NB4 (cell line): ENCODE results near the gene A2M.

Source experiments
- DNase-seq: peaks from one replicate; pipeline ENCODE4 v3.0.0; 2010; ENCODE audit warnings: low read depth
- H3K4me3 ChIP-seq: one replicate; pipeline ENCODE4 v1.5.1; 2011; ENCODE audit warnings: mild to moderate bottlenecking, low read depth, low read length, moderate library complexity
- MYC ChIP-seq: IDR thresholded peaks from 2 replicates; pipeline ENCODE4 v1.6.1; 2011; ENCODE audit warnings: low read depth, low read length
- POLR2A ChIP-seq: IDR thresholded peaks from 2 replicates; pipeline ENCODE4 v1.6.1; 2011; ENCODE audit warnings: mild to moderate bottlenecking; ENCODE audit not compliant: insufficient read length; ENCODE audit errors: extremely low read depth
- TF ChIP-seq, protein P1 (sequence below): IDR thresholded peaks from one replicate; pipeline ENCODE4 v1.5.1; 2012; ENCODE audit warnings: low read depth, low read length
- TF ChIP-seq, protein P2 (sequence below): IDR thresholded peaks from 2 replicates; pipeline ENCODE4 v1.6.1; 2011; ENCODE audit warnings: low read depth, low read length

The A2M gene

DNA sequence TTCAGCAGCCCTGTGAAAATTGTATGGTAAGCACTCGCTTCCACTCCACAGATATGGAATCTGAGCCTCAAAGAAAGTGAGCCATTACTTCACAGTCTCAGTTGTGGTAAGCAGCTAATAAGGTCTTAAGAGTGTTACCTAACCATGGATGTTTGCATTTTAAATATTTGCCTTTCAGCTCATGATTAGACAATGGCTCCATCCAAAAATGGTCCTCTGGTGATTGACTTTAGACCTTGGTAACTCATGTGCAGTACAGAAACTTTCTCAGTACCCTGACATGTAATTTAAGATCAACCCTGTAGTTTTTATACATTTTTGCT is 1.8 kb downstream of the A2M start:
- TF ChIP-seq, protein P1, sequence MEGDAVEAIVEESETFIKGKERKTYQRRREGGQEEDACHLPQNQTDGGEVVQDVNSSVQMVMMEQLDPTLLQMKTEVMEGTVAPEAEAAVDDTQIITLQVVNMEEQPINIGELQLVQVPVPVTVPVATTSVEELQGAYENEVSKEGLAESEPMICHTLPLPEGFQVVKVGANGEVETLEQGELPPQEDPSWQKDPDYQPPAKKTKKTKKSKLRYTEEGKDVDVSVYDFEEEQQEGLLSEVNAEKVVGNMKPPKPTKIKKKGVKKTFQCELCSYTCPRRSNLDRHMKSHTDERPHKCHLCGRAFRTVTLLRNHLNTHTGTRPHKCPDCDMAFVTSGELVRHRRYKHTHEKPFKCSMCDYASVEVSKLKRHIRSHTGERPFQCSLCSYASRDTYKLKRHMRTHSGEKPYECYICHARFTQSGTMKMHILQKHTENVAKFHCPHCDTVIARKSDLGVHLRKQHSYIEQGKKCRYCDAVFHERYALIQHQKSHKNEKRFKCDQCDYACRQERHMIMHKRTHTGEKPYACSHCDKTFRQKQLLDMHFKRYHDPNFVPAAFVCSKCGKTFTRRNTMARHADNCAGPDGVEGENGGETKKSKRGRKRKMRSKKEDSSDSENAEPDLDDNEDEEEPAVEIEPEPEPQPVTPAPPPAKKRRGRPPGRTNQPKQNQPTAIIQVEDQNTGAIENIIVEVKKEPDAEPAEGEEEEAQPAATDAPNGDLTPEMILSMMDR: no peak
- TF ChIP-seq MYC (no peak), POLR2A (no peak)
- TF ChIP-seq, protein P2, sequence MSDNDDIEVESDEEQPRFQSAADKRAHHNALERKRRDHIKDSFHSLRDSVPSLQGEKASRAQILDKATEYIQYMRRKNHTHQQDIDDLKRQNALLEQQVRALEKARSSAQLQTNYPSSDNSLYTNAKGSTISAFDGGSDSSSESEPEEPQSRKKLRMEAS: no peak
- DNase-seq: no peak
- H3K4me3 ChIP-seq: no peak overlapping the region

DNA sequence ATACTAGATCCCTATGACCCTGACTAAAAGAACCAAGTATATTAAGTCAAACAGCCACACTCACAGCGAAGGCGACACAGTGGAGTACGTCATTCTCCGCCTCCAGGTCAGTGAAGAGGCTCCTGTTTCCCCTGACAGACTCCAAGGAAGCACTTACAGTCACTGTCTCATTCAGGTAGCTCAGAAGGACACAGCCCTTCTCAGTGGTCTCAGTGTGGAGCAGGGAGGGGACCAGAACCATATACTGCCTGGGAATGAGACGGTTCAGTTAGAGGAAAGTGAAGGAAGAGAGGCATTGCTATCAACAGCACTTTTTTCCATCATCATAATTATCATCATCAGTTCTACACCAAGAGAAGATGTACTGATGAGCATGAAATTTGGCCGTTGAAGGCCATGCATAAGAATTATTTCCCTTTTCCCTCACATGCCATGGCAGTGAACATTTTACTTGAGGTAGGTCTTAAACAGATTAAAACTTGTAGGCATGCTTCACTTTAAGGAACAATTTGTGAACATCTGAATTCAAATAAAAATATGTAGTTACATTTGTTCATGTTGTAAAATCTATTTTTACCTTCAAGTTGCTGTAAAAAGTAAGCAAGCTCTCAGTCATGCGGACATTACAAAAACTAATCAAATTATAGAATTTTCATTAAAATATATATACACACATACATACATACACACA is 2.3 kb downstream of the A2M start:
- no peak overlapping the region for H3K4me3 ChIP-seq
- DNase-seq: no peak
- TF ChIP-seq, protein P1: no peak
- TF ChIP-seq, protein P2: no peak
- TF ChIP-seq POLR2A: no peak
- no peak for TF ChIP-seq MYC

DNA sequence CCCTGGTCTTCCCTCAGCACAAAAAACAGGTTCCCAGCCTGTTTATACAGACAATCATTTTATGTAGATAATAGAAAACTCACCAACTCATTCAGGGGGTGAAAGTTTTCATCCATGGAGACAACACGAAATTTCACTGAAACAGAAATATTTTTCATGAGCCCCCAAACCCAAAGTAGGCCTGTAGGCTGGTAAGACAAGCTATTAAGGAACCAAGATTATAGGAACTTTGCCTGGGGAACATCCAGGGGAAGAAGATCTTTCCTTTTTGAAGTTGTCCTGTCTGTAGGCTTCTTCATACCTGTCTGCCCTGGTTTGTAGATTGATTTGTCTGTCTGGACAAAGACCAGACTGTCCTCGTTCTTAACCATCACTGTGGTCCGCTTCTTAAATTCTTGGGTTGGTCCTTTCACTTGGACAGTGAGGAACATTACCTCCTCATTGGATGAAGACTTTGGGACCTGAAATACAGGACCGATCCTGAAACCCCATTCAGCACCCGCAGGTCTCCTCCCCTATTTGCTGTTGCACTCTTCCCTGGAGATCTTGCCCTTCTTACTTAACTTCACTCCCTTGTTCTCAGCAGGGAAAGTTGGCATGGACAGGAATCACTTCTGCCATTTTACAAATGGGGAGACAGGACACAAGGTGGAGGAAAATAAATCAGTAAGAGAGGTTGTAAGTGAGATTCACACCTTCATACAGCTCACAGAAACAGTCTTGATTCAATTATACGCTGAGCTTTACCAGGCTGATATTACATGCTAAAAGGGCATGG is 3.5 kb downstream of the A2M start:
- TF ChIP-seq MYC: no peak
- TF ChIP-seq, protein P2: no peak
- TF ChIP-seq, protein P1: no peak
- DNase-seq: no peak
- no peak overlapping the region for H3K4me3 ChIP-seq

DNA sequence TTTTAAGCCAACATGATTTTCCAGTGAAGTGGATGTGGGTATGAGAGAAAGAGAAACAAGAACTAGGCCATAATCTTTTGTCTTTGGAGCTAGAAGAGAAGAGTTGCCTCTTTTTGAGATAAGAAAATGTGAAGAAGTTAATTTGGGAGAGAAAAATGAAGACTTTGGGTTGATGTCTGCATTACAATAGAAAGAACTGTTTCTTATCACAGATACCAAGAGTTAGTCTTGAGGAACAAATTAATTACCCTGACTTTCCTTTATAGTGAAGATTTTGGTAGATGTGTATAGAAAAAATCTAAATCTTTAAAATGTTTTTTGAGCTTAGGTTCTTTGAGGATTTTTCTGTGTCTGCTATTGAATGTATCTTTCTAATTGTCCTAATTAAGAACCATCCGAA is 4.2 kb downstream of the A2M start:
- no peak for DNase-seq
- no peak overlapping the region for H3K4me3 ChIP-seq
- no peak for TF ChIP-seq MYC
- TF ChIP-seq, protein P2: no peak
- TF ChIP-seq, protein P1: no peak
- no peak for TF ChIP-seq POLR2A

DNA sequence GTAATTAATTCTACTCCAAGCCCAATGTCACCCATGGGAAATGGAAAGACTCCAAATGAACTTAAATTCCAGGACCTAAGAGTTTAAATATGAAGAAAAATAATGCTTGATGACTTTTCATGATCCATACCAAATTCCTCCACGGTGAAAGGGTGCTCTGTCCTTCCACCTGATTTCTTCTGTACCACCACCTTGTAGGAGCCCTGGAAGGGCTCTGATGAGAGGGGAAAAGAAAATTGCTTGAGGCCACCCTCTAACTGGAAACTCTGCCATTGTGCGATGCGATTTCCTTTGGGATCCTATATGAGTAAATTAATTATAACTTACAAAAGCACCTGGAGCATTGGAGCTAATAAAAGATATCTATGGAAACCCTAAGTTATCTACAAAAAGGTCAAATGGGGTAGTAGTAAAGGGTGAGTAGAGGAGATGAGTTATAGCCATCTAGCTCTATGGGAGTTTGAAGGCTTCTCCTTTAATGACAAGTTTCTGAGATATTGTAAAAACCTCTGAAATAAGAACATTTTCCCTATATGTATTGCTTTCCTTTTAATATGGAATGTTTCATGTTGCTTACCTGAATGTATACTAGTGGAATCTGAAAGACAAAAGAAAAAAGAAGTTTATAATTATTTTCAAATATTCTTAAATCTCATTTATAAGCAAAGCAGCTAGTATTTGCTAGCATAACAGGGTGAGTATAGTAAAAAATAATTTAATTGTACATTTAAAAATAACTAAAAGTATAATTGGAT is 5.8 kb downstream of the A2M start:
- no peak overlapping the region for H3K4me3 ChIP-seq
- no peak for TF ChIP-seq MYC
- TF ChIP-seq, protein P1: no peak
- TF ChIP-seq POLR2A: no peak
- TF ChIP-seq, protein P2: no peak
- DNase-seq: no peak
